ENCODE results near the gene DEDD.
"Not testable (repeated sequence)": the region's sequence is repeated elsewhere in the genome, so short reads cannot be mapped to it uniquely, and the experiment has no call there.

Gene DEDD

DNA sequence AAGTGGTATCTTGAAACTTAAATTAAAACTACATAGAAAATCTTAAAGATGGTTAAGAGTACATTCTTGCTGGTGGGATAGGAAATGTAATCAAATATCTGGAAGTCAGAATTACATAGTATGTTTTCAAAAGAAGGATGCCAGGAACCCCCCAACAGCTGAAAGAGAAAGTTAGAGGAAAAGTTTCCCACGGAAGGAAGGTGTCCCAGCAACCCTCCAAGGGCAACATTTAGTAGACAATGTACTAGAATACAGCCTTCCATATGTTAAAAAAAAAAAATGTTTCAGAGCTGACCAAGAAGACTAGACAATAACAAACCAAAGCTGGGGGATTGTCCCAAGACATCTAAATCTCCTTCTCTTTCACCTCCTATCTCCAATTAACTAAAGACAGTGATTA lies 2.2 kb downstream of the DEDD start:
- peaks cover 47% of the 10 kb centered on the region for H3K36me3 Mint-ChIP-seq
- peak overlapping the region; percentile 24 for H3K27ac Mint-ChIP-seq
- H3K27me3 Mint-ChIP-seq, result no peaks in the 10 kb centered on the region
- no peaks in the 10 kb centered on the region for H3K9me3 Mint-ChIP-seq
- no peak for DNase-seq
- H3K4me3 Mint-ChIP-seq, result peak overlapping the region; percentile 25
- peaks cover 62% of the 10 kb centered on the region for H3K4me1 Mint-ChIP-seq
- CTCF ChIA-PET, result interaction anchor here (0.6 kb wide), 1 partner anchor 53 kb away, joined by 4 read pairs; no protein-coding TSS in a partner anchor

DNA sequence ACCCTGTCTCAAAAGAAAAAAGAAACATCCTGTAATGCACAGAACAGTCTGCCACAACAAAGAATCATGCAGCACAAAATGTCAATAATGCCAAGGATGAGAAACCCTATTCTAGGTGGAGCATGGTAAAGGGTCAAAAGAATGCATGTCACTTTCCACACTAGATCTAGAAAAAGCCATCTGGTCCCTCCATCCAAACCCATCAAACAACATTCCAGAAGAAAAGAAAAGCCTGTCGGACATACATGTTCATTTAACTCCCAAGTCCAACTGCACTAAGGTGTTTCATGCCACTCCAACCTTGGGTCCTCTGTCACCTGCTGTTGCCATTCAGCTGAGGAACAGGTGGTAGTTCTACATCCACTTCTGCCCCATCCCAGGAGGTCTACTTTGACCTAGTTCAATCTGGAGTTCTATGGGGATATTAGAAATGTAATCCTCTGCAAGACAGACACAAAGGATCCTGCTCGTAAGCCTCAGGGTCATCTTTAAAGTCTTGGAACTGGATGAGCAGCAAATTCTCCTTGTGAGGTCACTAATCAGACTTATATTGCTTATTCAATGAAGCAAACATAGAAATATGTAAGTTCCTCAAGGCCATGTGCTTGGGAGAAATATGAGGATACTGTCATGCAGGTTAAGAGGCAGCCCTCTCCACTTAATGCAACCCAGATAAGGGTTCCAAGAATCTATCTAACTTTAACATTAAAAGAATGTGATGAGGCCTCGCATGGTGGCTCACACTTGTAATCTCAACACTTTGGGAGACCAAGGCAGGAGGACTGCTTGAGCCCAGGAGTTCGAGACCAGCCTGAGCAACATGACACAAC lies 3.7 kb downstream of the DEDD start:
- no peak for DNase-seq
- H3K4me1 Mint-ChIP-seq, result peaks cover 59% of the 10 kb centered on the region
- H3K27ac Mint-ChIP-seq, result peak overlapping the region; percentile 31
- no peaks in the 10 kb centered on the region for H3K27me3 Mint-ChIP-seq
- no peak overlapping the region for H3K4me3 Mint-ChIP-seq
- CTCF ChIA-PET, result interaction anchor here (1.1 kb wide), 1 partner anchor 10 kb away, joined by 3 read pairs; no protein-coding TSS in a partner anchor
- H3K36me3 Mint-ChIP-seq, result peaks cover 51% of the 10 kb centered on the region
- no peaks in the 10 kb centered on the region for H3K9me3 Mint-ChIP-seq

DNA sequence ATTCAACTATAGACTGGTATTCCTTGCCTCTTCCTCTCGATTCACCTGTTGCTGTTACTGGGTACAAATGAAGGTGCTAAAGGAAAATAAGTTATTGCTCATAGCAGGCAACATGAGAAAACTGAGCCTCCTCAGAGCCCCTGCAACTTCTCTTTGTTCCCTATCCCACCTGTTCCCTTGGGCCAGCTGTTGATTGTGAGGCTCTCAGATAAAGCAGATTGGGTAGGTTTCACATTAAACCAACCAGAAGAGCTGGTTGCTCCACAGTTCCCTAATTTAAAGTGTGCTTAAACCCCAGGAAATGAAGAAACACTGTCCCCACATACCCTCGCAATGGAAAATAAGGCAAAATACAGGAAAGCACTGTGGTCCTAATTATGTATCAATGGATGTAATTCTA lies 4.8 kb downstream of the DEDD start:
- Mint-ChIP-seq H3K36me3 (peaks cover 60% of the 10 kb centered on the region), H3K4me1 (peaks cover 59% of the 10 kb centered on the region), H3K27me3 (no peaks in the 10 kb centered on the region), H3K4me3 (no peak overlapping the region), H3K9me3 (no peaks in the 10 kb centered on the region), H3K27ac (no peak overlapping the region)
- CTCF ChIA-PET, result interaction anchor here (1.1 to 1.4 kb wide), 2 partner anchors 9 to 13 kb away, joined by 4 read pairs; no protein-coding TSS in a partner anchor
- no peak for DNase-seq

DNA sequence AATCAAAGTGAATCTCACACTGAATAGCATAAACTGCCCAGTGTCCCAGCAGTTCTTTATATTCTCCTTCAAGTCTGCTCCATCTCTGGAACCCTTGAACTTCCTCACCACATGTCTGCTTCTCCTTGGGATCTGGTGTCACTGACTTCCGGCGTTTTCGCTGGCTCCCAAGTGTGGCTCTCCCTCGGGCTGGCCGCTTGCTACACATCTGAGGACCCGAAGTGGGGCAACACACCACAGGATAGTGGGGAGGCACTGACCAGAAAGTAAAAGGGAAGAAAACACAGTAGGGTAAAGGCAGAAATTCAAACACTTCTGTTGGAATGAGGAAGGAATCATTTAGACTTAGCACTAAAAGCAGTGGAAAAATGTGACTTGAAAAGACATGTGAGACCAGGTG lies 9.5 kb downstream of the DEDD start:
- Mint-ChIP-seq H3K4me1 (peaks cover 50% of the 10 kb centered on the region), H3K27ac (no peak overlapping the region), H3K36me3 (peaks cover 65% of the 10 kb centered on the region), H3K4me3 (no peak overlapping the region), H3K9me3 (no peaks in the 10 kb centered on the region), H3K27me3 (no peaks in the 10 kb centered on the region)
- DNase-seq, result no peak
- CTCF ChIA-PET, result interaction anchor here (1.6 kb wide), 1 partner anchor 18 kb away, joined by 4 read pairs; no protein-coding TSS in a partner anchor

DNA sequence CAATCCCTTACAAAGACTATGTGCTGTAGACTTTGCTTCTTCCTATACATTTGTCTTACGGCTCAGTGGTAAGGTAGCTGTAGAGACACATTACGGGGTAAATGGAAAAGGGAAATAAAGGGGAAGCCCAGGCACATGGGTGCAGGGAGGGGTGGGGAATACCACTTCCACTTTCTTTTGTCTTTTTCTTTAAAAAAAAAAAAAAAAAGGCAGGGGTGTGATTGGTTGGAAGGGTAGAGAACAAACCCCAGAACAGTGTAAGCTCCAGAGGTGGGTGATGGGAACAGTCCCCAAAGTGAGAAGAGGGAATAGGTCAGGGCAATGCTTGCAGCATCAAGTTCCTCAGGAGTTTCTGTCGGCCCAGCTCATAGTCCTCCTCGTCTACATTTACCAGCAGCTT lies 10.6 kb downstream of the DEDD start:
- Mint-ChIP-seq H3K4me1 (peaks cover 45% of the 10 kb centered on the region), H3K27me3 (no peaks in the 10 kb centered on the region), H3K4me3 (no peak overlapping the region), H3K9me3 (no peaks in the 10 kb centered on the region), H3K36me3 (peaks cover 54% of the 10 kb centered on the region), H3K27ac (no peak overlapping the region)
- no peak for DNase-seq
- CTCF ChIA-PET, result interaction anchor here (0.7 to 1.6 kb wide), 3 partner anchors 17 to 44 kb away, joined by 3 to 4 read pairs (median 4); partner anchors contain the start of gene PPOX

DNA sequence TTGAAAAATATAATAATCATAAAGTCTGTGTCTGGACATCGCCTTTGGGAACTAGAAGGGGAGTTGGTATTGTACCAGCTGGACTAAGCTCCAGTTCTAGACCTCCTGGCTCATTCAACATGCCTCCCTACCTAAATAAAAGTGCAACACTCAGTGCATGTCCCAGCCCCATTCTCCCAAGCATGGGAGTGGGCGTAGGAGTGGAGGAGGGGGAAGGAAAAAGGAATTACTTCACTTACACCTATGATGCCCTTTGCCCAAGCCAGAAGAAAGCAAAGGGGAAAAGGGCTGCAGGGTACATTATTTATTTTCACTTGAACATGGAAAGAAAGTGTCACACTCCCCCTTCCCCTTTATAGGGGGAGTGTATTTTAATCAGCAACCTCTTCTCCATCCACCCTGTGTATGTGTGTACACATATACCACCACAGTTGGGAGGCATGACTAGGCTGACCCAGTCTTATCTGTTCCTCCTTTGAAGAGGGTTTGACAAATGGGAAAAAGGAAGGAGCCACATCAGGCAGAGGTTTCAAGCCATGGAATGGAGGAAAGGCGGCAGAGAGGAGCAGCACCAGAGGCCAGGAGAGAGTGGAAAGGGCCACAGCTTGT lies 11.3 kb downstream of the DEDD start:
- H3K27ac Mint-ChIP-seq, result peak overlapping the region; percentile 75
- H3K36me3 Mint-ChIP-seq, result peaks cover 54% of the 10 kb centered on the region
- CTCF ChIA-PET, result interaction anchor here (1.6 kb wide), 2 partner anchors 20 to 45 kb away, joined by 4 read pairs; partner anchors contain the start of gene PPOX
- H3K4me1 Mint-ChIP-seq, result peaks cover 48% of the 10 kb centered on the region
- H3K4me3 Mint-ChIP-seq, result no peak overlapping the region
- H3K9me3 Mint-ChIP-seq, result no peaks in the 10 kb centered on the region
- DNase-seq, result no peak
- H3K27me3 Mint-ChIP-seq, result no peaks in the 10 kb centered on the region

DNA sequence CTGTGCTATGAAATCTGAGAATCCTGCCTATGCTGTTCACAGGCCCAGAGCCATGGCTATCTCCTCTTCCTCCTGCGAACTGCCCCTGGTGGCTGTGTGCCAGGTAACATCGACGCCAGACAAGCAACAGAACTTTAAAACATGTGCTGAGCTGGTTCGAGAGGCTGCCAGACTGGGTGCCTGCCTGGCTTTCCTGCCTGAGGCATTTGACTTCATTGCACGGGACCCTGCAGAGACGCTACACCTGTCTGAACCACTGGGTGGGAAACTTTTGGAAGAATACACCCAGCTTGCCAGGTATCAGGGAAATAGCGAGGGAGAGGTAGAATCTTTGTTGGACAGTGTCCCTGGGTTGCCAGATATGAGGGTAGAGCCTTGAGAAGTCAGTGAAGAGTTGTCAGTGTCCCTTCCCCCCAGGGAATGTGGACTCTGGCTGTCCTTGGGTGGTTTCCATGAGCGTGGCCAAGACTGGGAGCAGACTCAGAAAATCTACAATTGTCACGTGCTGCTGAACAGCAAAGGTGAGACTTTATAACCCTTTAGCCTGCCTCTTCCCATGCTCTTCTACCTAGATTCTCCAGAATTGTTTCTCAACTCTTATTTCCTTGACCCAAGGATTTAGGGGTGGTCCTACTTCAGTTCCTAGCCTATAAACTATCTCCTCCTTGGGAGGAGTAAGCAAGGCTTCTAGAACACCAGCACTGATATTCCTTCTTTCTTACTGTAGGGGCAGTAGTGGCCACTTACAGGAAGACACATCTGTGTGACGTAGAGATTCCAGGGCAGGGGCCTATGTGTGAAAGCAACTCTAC lies 13.2 kb downstream of the DEDD start:
- CTCF ChIA-PET, result interaction anchor here (0.9 to 1.0 kb wide), 4 partner anchors 8 to 22 kb away, joined by 3 to 4 read pairs (median 4); partner anchors contain the start of gene DEDD
- Mint-ChIP-seq H3K4me3 (peak overlapping the region; percentile 89), H3K9me3 (no peaks in the 10 kb centered on the region), H3K4me1 (peaks cover 57% of the 10 kb centered on the region), H3K36me3 (peaks cover 50% of the 10 kb centered on the region), H3K27me3 (no peaks in the 10 kb centered on the region), H3K27ac (peak overlapping the region; percentile 97)
- DNase-seq, result peak; percentile 73

DNA sequence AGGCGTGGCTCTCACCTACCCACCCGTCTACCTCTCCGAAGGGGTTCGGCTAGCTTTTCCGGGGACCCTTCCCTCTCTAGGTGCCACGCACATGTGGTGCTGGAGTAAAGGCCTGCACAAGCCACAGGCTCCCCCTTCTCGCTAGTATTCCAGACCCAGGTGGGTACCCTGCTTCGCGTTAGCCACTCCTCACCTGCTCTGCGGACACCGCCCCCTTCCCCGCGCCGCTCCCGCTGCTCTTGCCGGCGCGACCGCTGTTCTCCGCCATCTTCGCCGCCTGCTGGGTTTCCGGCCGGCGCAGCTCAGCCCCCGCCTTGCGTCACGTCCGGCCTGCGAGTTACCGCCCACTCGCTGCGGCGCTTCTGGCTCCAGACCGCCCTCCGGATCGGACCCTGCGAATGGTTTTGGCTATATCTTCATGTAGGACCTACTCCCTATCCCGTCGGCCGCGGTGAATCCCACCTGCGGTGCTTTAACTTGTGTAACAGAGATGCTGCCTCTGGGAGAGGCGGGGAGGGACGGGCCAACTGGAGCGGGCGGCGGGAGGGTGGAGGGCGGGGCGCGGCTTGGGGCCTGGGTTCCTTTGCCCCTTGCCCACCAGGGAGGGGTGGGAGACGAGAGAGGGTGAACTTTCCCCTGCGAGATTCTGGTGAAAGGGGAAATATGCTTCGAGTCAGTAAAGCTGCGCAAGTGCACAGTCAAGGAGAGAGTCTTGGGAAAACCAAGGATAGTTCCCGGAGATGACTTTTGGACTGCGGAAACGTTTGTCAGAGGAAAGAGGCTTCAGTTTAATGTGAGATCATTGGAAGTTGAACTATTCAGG lies 14.5 kb downstream of the DEDD start, which contains the start of the genes NIT1 and PFDN2:
TSS of gene NIT1 (plus strand) at position 347 of the 823 bp plus-strand sequence. CDS start at position 419, 72 bp downstream.
TSS of gene PFDN2 (minus strand) at position 279 of the 823 bp plus-strand sequence. CDS start at position 268, 11 bp downstream.
- CTCF ChIA-PET, result interaction anchor here (0.8 to 1.5 kb wide), 7 partner anchors 15 to 48 kb away, joined by 3 to 4 read pairs (median 3); partner anchors contain the start of genes DEDD and KLHDC9
- peaks cover 70% of the 10 kb centered on the region for H3K4me1 Mint-ChIP-seq
- H3K4me3 Mint-ChIP-seq, result peak within 1 kb of the TSS; percentile 89
- H3K9me3 Mint-ChIP-seq, result no peaks in the 10 kb centered on the region
- H3K27me3 Mint-ChIP-seq, result no peaks in the 10 kb centered on the region
- peak within 1 kb of the TSS; percentile 97 for H3K27ac Mint-ChIP-seq
- DNase-seq, result peak; percentile 92
- peaks cover 49% of the 10 kb centered on the region for H3K36me3 Mint-ChIP-seq

DNA sequence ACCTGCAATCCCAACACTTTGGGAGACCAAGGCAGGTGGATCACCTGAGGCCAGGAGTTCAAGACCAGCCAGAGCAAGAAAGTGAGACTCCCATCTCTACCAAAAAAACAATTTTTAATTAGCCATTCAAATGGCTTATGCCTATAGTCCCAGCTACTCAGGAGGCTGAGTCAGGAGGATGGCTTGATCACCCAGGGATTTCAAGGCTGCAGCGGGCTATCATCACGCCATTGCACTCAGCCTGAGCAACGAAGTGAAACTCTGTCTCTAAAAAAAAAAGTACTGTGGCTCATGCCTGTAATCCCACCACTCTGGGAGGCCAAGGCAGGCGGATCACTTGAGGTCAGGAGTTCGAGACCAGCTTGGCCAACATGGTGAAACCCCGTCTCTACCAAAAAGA lies 16.5 kb downstream of the DEDD start:
- not testable (repeated sequence) for DNase-seq, H3K27me3 Mint-ChIP-seq, H3K9me3 Mint-ChIP-seq
- peak overlapping the region; percentile 89 for H3K4me3 Mint-ChIP-seq
- peaks cover 73% of the 10 kb centered on the region for H3K4me1 Mint-ChIP-seq
- H3K36me3 Mint-ChIP-seq, result peaks cover 38% of the 10 kb centered on the region
- peak overlapping the region; percentile 97 for H3K27ac Mint-ChIP-seq
- CTCF ChIA-PET, result interaction anchor here (1.0 to 1.4 kb wide), 2 partner anchors 15 to 18 kb away, joined by 3 to 4 read pairs; no protein-coding TSS in a partner anchor

DNA sequence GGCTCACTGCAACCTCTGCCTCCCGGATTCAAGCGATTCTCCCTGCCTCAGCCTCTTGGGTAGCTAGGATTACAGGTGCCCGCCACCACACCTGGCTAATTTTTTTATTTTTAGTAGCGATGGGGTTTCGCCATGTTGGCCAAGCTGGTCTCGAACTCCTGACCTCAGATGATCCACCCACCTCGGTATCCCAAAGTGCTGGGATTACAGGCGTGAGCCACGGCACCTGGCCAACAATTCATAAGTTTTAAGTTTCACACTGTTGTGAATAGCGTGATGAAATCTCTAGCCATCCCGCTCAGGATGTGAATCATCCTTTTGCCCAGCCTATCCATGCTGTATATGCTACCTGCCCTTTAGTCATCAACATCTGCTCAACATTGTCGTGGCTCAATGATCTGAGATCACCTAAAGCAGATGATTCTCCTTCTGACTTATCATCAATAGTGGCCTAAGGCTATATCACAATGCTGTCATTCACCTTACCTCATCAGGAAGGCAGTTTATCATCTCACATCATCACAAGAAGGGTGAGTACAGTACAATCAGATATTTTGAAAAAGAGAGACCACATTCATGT lies 17.2 kb downstream of the DEDD start:
- Mint-ChIP-seq H3K27ac (peak overlapping the region; percentile 97), H3K27me3 (no peaks in the 10 kb centered on the region), H3K4me1 (peaks cover 70% of the 10 kb centered on the region), H3K4me3 (no peak overlapping the region), H3K9me3 (no peaks in the 10 kb centered on the region), H3K36me3 (peaks cover 32% of the 10 kb centered on the region)
- no peak for DNase-seq
- CTCF ChIA-PET, result no interaction called here

DNA sequence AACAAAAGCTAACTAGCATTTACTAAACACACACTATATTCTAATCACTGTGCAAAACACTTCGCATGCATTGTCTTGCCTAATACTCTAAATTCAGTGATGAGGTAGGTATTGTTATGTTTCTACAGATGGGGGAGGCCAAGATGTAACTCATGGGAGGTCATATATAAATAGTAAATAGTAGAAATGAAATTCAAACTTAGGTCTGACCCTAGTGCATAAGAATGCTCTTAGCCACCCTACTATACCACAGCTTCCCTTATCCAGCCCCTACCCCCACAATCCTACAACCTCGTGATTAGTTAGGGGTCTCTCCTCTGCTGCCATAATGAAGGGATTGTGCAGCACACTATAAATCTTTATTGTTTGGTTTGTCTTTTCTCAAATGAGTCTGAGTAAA lies 17.9 kb downstream of the DEDD start:
- Mint-ChIP-seq H3K27ac (no peak overlapping the region), H3K4me3 (no peak overlapping the region)

DNA sequence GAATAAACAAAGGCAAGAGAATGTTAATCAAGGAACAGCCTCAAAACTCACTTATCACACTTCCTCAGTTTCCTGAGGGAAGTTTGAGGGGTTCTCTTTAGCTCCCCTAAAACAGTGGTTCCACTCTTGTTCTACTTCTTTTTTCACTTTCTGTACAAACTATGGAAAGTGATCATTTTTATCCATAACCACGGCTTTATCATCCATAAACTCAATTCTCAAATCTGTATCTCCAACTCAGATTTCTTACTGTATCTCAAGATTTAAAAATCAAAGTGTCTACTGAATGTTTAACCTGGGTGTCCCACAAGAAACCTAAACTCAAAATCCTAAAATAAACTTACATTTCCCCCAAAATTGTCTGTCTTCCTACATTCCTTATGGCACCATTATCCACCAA lies 18.6 kb downstream of the DEDD start:
- CTCF ChIA-PET, result no interaction called here
- no peak for DNase-seq
- Mint-ChIP-seq H3K4me3 (no peak overlapping the region), H3K27me3 (no peaks in the 10 kb centered on the region), H3K9me3 (no peaks in the 10 kb centered on the region), H3K4me1 (peaks cover 57% of the 10 kb centered on the region), H3K27ac (no peak overlapping the region), H3K36me3 (peaks cover 27% of the 10 kb centered on the region)

More for the DNA sequence above, 17.9 kb downstream of the DEDD start:
- Mint-ChIP-seq H3K9me3 (no peaks in the 10 kb centered on the region), H3K4me1 (peaks cover 63% of the 10 kb centered on the region), H3K36me3 (peaks cover 27% of the 10 kb centered on the region), H3K27me3 (no peaks in the 10 kb centered on the region)
- CTCF ChIA-PET, result no interaction called here
- no peak for DNase-seq

DNA sequence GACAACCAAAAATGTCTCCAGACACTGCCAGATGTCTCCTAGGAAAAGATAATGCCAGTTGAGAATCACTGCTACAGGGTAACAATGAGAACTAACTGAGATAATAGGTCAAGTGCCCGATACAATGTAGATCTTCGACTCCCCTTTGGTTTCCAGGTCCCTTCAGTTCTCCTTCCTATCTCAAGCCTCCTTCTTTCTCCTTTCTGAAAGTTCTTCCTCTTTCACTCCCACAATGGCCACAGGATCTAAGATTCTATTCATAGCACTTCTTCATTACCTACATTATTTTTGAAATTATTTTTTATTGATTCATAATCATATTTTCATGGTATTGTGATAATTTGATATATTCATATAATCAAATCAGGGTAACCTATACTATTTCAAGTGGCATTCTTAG lies 20.9 kb downstream of the DEDD start:
- CTCF ChIA-PET, result interaction anchor here (2.0 kb wide), 1 partner anchor 14 kb away, joined by 7 read pairs; the partner anchor contains the start of gene KLHDC9

More for the DNA sequence above, 20.9 kb downstream of the DEDD start:
- no peak overlapping the region for H3K4me3 Mint-ChIP-seq
- H3K27me3 Mint-ChIP-seq, result no peaks in the 10 kb centered on the region
- DNase-seq, result no peak
- no peaks in the 10 kb centered on the region for H3K9me3 Mint-ChIP-seq
- peaks cover 30% of the 10 kb centered on the region for H3K36me3 Mint-ChIP-seq
- H3K4me1 Mint-ChIP-seq, result peaks cover 40% of the 10 kb centered on the region
- no peak overlapping the region for H3K27ac Mint-ChIP-seq

Measured in activated naive CD4-positive, alpha-beta T cell treated with anti-CD3 and anti-CD28 coated beads, Interleukin-2, amount 10 ng/mL, durations not matched to agents 7 days and 5 days (primary cell).